ENCODE measurements around the gene CRYAB.

DNA sequence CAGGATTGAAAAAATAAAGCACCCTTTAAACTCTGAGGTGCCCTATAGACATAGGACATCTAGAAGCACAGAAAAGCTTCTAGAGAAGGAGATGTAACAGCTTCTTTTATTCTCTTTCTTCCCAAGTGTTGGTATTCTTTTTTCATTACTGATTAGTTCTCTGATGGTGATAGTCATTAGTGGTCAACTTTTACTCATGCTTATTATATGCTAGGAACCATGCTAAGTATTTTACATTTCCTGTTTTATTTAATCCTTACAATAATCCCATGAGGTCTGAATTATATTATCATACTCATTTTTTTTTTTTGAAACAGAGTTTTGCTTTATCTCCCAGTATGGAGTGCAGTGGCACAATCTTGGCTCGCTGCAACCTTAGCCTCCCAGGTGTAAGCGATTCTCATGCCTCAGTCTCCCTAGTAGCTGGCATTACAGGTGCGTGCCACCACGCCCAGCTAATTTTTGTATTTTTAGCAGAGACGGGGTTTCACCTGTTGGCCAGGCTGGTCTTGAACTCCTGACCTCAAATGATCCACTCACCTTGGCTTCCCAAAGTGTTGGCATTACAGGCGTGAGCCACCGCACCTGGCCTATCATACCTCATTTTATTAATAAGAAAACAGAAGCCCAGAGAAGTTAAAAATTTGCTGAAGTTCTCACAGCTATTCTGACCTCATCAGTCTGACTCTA lies 10.1 kb upstream of the CRYAB start:
- TF ChIP-seq, protein P1, sequence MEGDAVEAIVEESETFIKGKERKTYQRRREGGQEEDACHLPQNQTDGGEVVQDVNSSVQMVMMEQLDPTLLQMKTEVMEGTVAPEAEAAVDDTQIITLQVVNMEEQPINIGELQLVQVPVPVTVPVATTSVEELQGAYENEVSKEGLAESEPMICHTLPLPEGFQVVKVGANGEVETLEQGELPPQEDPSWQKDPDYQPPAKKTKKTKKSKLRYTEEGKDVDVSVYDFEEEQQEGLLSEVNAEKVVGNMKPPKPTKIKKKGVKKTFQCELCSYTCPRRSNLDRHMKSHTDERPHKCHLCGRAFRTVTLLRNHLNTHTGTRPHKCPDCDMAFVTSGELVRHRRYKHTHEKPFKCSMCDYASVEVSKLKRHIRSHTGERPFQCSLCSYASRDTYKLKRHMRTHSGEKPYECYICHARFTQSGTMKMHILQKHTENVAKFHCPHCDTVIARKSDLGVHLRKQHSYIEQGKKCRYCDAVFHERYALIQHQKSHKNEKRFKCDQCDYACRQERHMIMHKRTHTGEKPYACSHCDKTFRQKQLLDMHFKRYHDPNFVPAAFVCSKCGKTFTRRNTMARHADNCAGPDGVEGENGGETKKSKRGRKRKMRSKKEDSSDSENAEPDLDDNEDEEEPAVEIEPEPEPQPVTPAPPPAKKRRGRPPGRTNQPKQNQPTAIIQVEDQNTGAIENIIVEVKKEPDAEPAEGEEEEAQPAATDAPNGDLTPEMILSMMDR (IDR thresholded peaks at IDR 0.05; ENCODE audit: poor library complexity): no peak
- TF ChIP-seq EZH2 (IDR thresholded peaks at IDR 0.05; ENCODE audit: borderline replicate concordance): no peak
